NT2/D1 (cell line): ENCODE results near the gene MARS1.

Source experiments
- SUZ12 ChIP-seq: IDR thresholded peaks from 2 replicates; pipeline ENCODE4 v1.6.1; 2011; ENCODE audit not compliant: insufficient read length, insufficient read depth; ENCODE audit errors: extremely low read depth
- YY1 ChIP-seq: IDR thresholded peaks from 2 replicates; pipeline ENCODE4 v1.6.1; 2011; ENCODE audit not compliant: insufficient read length, insufficient read depth
- ZNF274 ChIP-seq: IDR thresholded peaks from 2 replicates; pipeline ENCODE4 v1.6.1; 2011; ENCODE audit warnings: mild to moderate bottlenecking, low read depth, low read length

DNA sequence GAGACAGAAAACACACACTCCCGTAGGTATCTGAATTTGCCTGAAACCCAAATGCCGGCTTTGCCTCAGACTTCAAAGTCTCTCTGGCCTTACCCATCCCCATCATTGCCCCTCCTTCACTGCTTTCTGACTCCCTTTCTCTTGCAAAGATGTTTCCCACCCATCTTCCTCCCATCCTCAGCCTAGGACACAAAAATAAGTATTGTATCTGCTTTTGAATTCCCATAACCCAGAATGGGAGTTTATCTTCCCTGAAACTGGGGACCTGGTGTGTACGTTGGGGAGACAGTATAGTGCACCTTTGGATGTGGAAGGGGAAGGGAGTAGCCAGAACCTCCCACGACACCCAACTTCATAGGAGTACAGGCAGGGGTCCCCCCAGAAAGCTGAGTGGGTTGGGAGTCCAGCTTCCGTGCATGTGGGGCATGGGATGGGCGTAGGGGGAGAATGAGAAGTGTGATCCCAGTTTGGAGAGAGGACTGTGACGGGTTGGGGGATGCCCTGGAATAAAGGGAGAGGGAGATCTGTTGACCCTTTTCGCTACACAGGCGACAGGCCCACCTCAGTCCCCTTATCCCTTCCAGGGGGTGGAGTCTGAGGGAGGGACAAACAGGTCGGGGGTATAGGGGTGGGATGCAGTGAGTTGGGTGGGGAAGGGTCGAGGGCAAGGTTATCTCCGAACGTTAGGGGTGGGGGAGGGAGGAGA, 61.5 kb downstream of the MARS1 start:
- TF ChIP-seq ZNF274 (no peak), SUZ12 (no peak), YY1 (no peak)
